Endothelial cell of umbilical vein (primary cell): Measurements from ENCODE around the gene UCHL1.

Experiments used
- EZH2 ChIP-seq: IDR thresholded peaks from 2 replicates; pipeline ENCODE4 v1.6.1; 2012; ENCODE audit warnings: borderline replicate concordance, low read depth, mild to moderate bottlenecking, moderate library complexity, low read length, inconsistent platforms; ENCODE audit not compliant: severe bottlenecking
- FOS ChIP-seq: IDR thresholded peaks from 2 replicates; pipeline ENCODE4 v1.6.1; 2011; ENCODE audit warnings: mild to moderate bottlenecking, low read length, moderate library complexity, borderline replicate concordance; ENCODE audit not compliant: insufficient read depth
- GATA2 ChIP-seq: IDR thresholded peaks from 2 replicates; pipeline ENCODE4 v1.7.0; 2011; ENCODE audit warnings: low read depth, mild to moderate bottlenecking, moderate library complexity, mixed read lengths, low read length; ENCODE audit not compliant: insufficient read length, insufficient read depth
- JUN ChIP-seq: IDR thresholded peaks from 2 replicates; pipeline ENCODE4 v1.6.1; 2011; ENCODE audit warnings: borderline replicate concordance, low read depth; ENCODE audit not compliant: insufficient read length, insufficient read depth
- MYC ChIP-seq: IDR thresholded peaks from one replicate; pipeline ENCODE4 v1.6.1; 2011; ENCODE audit warnings: mild to moderate bottlenecking, low read depth, low read length
- POLR2A ChIP-seq: IDR thresholded peaks from 2 replicates; pipeline ENCODE4 v1.6.1; 2012; ENCODE audit warnings: low read depth, mild to moderate bottlenecking, control low read depth, low read length
- POLR2AphosphoS5 ChIP-seq: IDR thresholded peaks from 2 replicates; pipeline ENCODE4 v1.6.1; 2012; ENCODE audit warnings: low read depth, mild to moderate bottlenecking, control low read depth, low read length, moderate library complexity; ENCODE audit not compliant: insufficient read depth
- TF ChIP-seq, protein P1 (sequence below), 2 donors: IDR thresholded peaks; 1 replicate in 1 of 2; 2 replicates in 1 of 2; pipeline ENCODE4 v1.5.1; 2011; ENCODE audit warnings: low read length in 2 of 2, mild to moderate bottlenecking in 2 of 2, moderate library complexity in 2 of 2, control low read depth in 1 of 2, inconsistent platforms in 1 of 2, low read depth in 1 of 2; ENCODE audit not compliant: insufficient read depth in 1 of 2; ENCODE audit errors: extremely low read depth in 1 of 2
- TF ChIP-seq, protein P2 (sequence below): IDR thresholded peaks from 2 replicates; pipeline ENCODE4 v1.6.1; 2011; ENCODE audit not compliant: insufficient read depth, insufficient read length

DNA sequence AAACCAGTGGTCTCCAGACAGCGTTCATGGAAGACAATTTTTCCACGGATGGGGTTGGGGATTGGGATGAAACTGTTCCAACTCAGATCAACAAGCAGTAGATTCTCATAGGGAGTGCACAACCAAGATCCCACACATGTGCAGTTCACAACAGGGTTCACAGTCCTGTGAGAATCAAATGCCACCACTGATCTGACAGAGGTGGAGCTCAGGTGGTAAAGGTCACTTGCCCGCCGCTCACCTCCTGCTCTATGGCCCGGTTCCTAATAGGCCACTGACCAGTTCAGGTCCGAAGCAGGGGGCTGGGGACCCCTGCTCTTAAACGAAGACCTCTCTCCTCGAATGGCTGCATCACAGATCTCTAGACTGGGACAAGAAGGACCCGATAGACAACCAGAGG is 46.8 kb upstream of the UCHL1 start:
- TF ChIP-seq, protein P1, sequence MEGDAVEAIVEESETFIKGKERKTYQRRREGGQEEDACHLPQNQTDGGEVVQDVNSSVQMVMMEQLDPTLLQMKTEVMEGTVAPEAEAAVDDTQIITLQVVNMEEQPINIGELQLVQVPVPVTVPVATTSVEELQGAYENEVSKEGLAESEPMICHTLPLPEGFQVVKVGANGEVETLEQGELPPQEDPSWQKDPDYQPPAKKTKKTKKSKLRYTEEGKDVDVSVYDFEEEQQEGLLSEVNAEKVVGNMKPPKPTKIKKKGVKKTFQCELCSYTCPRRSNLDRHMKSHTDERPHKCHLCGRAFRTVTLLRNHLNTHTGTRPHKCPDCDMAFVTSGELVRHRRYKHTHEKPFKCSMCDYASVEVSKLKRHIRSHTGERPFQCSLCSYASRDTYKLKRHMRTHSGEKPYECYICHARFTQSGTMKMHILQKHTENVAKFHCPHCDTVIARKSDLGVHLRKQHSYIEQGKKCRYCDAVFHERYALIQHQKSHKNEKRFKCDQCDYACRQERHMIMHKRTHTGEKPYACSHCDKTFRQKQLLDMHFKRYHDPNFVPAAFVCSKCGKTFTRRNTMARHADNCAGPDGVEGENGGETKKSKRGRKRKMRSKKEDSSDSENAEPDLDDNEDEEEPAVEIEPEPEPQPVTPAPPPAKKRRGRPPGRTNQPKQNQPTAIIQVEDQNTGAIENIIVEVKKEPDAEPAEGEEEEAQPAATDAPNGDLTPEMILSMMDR (IDR thresholded peaks at IDR 0.05; ENCODE audit: extremely low read depth in 1 of 2, insufficient read depth in 1 of 2, low read depth in 1 of 2, low read length in 2 of 2), result no peak
- TF ChIP-seq MYC, result no peak
- TF ChIP-seq POLR2A, result no peak
- TF ChIP-seq POLR2AphosphoS5, result no peak
- no peak for TF ChIP-seq EZH2
- no peak for TF ChIP-seq FOS
- TF ChIP-seq, protein P2, sequence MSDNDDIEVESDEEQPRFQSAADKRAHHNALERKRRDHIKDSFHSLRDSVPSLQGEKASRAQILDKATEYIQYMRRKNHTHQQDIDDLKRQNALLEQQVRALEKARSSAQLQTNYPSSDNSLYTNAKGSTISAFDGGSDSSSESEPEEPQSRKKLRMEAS, result no peak
- no peak for TF ChIP-seq GATA2
- TF ChIP-seq JUN, result no peak
